ENCODE measurements around the gene FHOD1. TPM values are rescaled to one million over a fixed set of nuclear protein-coding genes. Genes with fewer than 3 reads are reported as not detected.

FHOD1 gene
- total RNA-seq, 1 donor from 2014 or later, result 18.8 TPM

GRCh38 chr16:67204076-67204475 is 43.2 kb downstream of the FHOD1 start:
- no peak for DNase-seq
- Mint-ChIP-seq H3K36me3 (ENCODE audit: unreplicated experiment) (no peaks in the 10 kb centered on the region), H3K27me3 (ENCODE audit: unreplicated experiment) (peaks cover 6% of the 10 kb centered on the region), H3K4me3 (ENCODE audit: unreplicated experiment) (no peak overlapping the region), H3K4me1 (ENCODE audit: low read depth, unreplicated experiment) (peaks cover 2% of the 10 kb centered on the region), H3K9me3 (ENCODE audit: unreplicated experiment) (peaks cover 4% of the 10 kb centered on the region), H3K27ac (ENCODE audit: unreplicated experiment) (no peak overlapping the region)
- TF ChIP-seq CTCF (IDR thresholded peaks at IDR 0.05; ENCODE audit: partially characterized antibody, unreplicated experiment), result no peak

- H3K36me3 Mint-ChIP-seq (ENCODE audit: unreplicated experiment), result no peaks in the 10 kb centered on the region
- no peak overlapping the region for H3K4me3 Mint-ChIP-seq (ENCODE audit: unreplicated experiment)
- H3K4me1 Mint-ChIP-seq (ENCODE audit: low read depth, unreplicated experiment), result peaks cover 2% of the 10 kb centered on the region
- H3K9me3 Mint-ChIP-seq (ENCODE audit: unreplicated experiment), result peaks cover 4% of the 10 kb centered on the region
- H3K27ac Mint-ChIP-seq (ENCODE audit: unreplicated experiment), result no peak overlapping the region
- DNase-seq, result no peak
- no peak for TF ChIP-seq CTCF (IDR thresholded peaks at IDR 0.05; ENCODE audit: partially characterized antibody, unreplicated experiment)
- peaks cover 6% of the 10 kb centered on the region for H3K27me3 Mint-ChIP-seq (ENCODE audit: unreplicated experiment)
These were observed 44.3 kb downstream of the FHOD1 start for GRCh38 chr16:67202956-67203493.

- no peaks in the 10 kb centered on the region for H3K36me3 Mint-ChIP-seq (ENCODE audit: unreplicated experiment)
- no peak for TF ChIP-seq CTCF (IDR thresholded peaks at IDR 0.05; ENCODE audit: partially characterized antibody, unreplicated experiment)
- no peak overlapping the region for H3K27ac Mint-ChIP-seq (ENCODE audit: unreplicated experiment)
These were observed 44.9 kb downstream of the FHOD1 start for GRCh38 chr16:67202426-67202825.

GRCh38 chr16:67201411-67202345 is 45.6 kb downstream of the FHOD1 start:
- H3K4me1 Mint-ChIP-seq (ENCODE audit: low read depth, unreplicated experiment), result peaks cover 4% of the 10 kb centered on the region

More at GRCh38 chr16:67202426-67202825, 44.9 kb downstream of the FHOD1 start:
- DNase-seq, result no peak
- Mint-ChIP-seq H3K4me1 (ENCODE audit: low read depth, unreplicated experiment) (peaks cover 2% of the 10 kb centered on the region), H3K9me3 (ENCODE audit: unreplicated experiment) (peaks cover 4% of the 10 kb centered on the region), H3K27me3 (ENCODE audit: unreplicated experiment) (peaks cover 6% of the 10 kb centered on the region), H3K4me3 (ENCODE audit: unreplicated experiment) (no peak overlapping the region)

More at GRCh38 chr16:67201411-67202345, 45.6 kb downstream of the FHOD1 start:
- H3K27ac Mint-ChIP-seq (ENCODE audit: unreplicated experiment), result no peak overlapping the region
- peaks cover 8% of the 10 kb centered on the region for H3K9me3 Mint-ChIP-seq (ENCODE audit: unreplicated experiment)
- no peak for DNase-seq
- peaks cover 6% of the 10 kb centered on the region for H3K27me3 Mint-ChIP-seq (ENCODE audit: unreplicated experiment)
- no peak overlapping the region for H3K4me3 Mint-ChIP-seq (ENCODE audit: unreplicated experiment)
- no peaks in the 10 kb centered on the region for H3K36me3 Mint-ChIP-seq (ENCODE audit: unreplicated experiment)
- TF ChIP-seq CTCF (IDR thresholded peaks at IDR 0.05; ENCODE audit: partially characterized antibody, unreplicated experiment), result no peak

Measured in glutamatergic neuron (in vitro differentiated cells).